Keratinocyte (primary cell): ENCODE results near the gene DNMT3A.

Experiments
- EZH2 ChIP-seq: IDR thresholded peaks from one replicate; pipeline ENCODE4 v1.6.1; 2012; ENCODE audit warnings: inconsistent platforms, mild to moderate bottlenecking, low read length, moderate library complexity
- TF ChIP-seq, protein P1 (sequence below), 3 experiments: IDR thresholded peaks in 1 of 3; conservative IDR thresholded peaks in 1 of 3; optimal IDR thresholded peaks in 1 of 3; 2 replicates in 2 of 3; 3 replicates in 1 of 3; pipeline versions ENCODE3 to v1.5.1; 2011; ENCODE audit warnings: low read length in 3 of 3, mild to moderate bottlenecking in 3 of 3, moderate library complexity in 2 of 3, control low read depth in 1 of 3, inconsistent platforms in 1 of 3; ENCODE audit not compliant: insufficient read depth in 2 of 3; ENCODE audit errors: extremely low read depth in 1 of 3

DNA sequence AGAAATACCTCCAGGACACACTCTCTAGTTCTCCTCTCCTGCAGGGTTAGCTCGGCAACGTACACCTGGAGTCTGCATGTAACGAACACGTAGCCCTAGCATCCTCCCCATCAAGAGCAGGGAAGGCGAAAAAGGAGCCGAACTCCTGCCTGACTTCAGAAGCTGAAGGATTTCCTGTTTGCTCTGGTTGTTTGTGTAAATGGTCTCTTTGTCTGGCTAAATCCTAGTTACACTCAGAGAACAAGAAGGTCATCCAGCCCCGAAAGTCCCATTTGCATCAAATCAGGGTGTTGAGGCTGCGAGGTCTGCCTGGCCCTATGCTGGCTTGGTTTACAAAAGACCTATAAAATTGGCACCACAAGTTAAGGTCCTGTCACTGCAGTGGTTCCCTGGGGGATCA is 107.0 kb downstream of the DNMT3A start:
- no peak for TF ChIP-seq EZH2
- TF ChIP-seq, protein P1, sequence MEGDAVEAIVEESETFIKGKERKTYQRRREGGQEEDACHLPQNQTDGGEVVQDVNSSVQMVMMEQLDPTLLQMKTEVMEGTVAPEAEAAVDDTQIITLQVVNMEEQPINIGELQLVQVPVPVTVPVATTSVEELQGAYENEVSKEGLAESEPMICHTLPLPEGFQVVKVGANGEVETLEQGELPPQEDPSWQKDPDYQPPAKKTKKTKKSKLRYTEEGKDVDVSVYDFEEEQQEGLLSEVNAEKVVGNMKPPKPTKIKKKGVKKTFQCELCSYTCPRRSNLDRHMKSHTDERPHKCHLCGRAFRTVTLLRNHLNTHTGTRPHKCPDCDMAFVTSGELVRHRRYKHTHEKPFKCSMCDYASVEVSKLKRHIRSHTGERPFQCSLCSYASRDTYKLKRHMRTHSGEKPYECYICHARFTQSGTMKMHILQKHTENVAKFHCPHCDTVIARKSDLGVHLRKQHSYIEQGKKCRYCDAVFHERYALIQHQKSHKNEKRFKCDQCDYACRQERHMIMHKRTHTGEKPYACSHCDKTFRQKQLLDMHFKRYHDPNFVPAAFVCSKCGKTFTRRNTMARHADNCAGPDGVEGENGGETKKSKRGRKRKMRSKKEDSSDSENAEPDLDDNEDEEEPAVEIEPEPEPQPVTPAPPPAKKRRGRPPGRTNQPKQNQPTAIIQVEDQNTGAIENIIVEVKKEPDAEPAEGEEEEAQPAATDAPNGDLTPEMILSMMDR (optimal IDR thresholded peaks at IDR 0.05 in 1 of 3, IDR thresholded peaks at IDR 0.05 in 1 of 3, conservative IDR thresholded peaks at IDR 0.05 in 1 of 3; ENCODE audit: extremely low read depth in 1 of 3, insufficient read depth in 2 of 3, low read length in 3 of 3) = no peak
